SK-N-SH treated with all-trans-retinoic acid at 6 μM for 48 hours (cell line): Measurements from ENCODE around the gene MYNN.

Source experiments
- ATAC-seq: fragments of 200-7000 bp; cut with Tn5 transposase; 3 replicates; pipeline ENCODE4 v1.9.1; 2020; ENCODE audit warnings: mild to moderate bottlenecking, moderate library complexity
- ARNTL ChIP-seq: fragments of 450-650 bp; formaldehyde crosslinking; IDR thresholded peaks from 2 replicates; pipeline ENCODE4 v1.5.0; 2020; ENCODE audit warnings: low read depth, mild to moderate bottlenecking, moderate library complexity, borderline replicate concordance
- BACH2 ChIP-seq: fragments of 250-450 bp; sonication (Bioruptor Pico); IDR thresholded peaks from 2 replicates; pipeline ENCODE4 v1.9.0; 2021; ENCODE audit warnings: mild to moderate bottlenecking, borderline replicate concordance
- CREB5 ChIP-seq: fragments of 250-450 bp; sonication (Bioruptor Pico); IDR thresholded peaks from 2 replicates; pipeline ENCODE4 v1.5.1; 2020; ENCODE audit warnings: low read depth, mild to moderate bottlenecking, moderate library complexity
- CSDC2 ChIP-seq: fragments of 250-450 bp; sonication (Bioruptor Pico); IDR thresholded peaks from 2 replicates; pipeline ENCODE4 v1.5.0; 2020; ENCODE audit warnings: mild to moderate bottlenecking, moderate library complexity
- CSRNP3 ChIP-seq: fragments of 250-450 bp; sonication (Bioruptor Pico); IDR thresholded peaks from 2 replicates; pipeline ENCODE4 v1.5.1; 2021; ENCODE audit warnings: mild to moderate bottlenecking, moderate library complexity
- ESRRG ChIP-seq: fragments of 250-450 bp; sonication (Bioruptor Pico); IDR thresholded peaks from 2 replicates; pipeline ENCODE4 v1.6.1; 2021; ENCODE audit warnings: mild to moderate bottlenecking
- GLIS3 ChIP-seq: fragments of 250-450 bp; sonication (Bioruptor Pico); IDR thresholded peaks from 2 replicates; pipeline ENCODE4 v1.5.0; 2020; ENCODE audit warnings: mild to moderate bottlenecking, moderate library complexity
- ISL1 ChIP-seq: fragments of 250-450 bp; sonication (Bioruptor Pico); IDR thresholded peaks from 2 replicates; pipeline ENCODE4 v2.1.2; 2022; ENCODE audit warnings: mild to moderate bottlenecking, moderate library complexity
- OSR1 ChIP-seq: fragments of 250-450 bp; sonication (Bioruptor Pico); IDR thresholded peaks from 2 replicates; pipeline ENCODE4 v1.8.0; 2022; ENCODE audit warnings: moderate library complexity, mild to moderate bottlenecking, inconsistent platforms
- PATZ1 ChIP-seq: fragments of 250-450 bp; sonication (Bioruptor Pico); IDR thresholded peaks from 2 replicates; pipeline ENCODE4 v1.8.0; 2020; ENCODE audit warnings: mild to moderate bottlenecking, moderate library complexity, borderline replicate concordance
- POU6F1 ChIP-seq: fragments of 250-450 bp; sonication (Bioruptor Pico); IDR thresholded peaks from 2 replicates; pipeline ENCODE4 v1.8.0; 2021; ENCODE audit warnings: low read depth, mild to moderate bottlenecking, moderate library complexity, borderline replicate concordance
- RARB ChIP-seq: fragments of 250-450 bp; sonication (Bioruptor Pico); IDR thresholded peaks from 2 replicates; pipeline ENCODE4 v1.8.0; 2021; ENCODE audit warnings: mild to moderate bottlenecking, moderate library complexity
- SNAI2 ChIP-seq: fragments of 250-450 bp; sonication (Bioruptor Pico); IDR thresholded peaks from 2 replicates; pipeline ENCODE4 v1.5.0; 2020; ENCODE audit warnings: mild to moderate bottlenecking, moderate library complexity
- TCF4 ChIP-seq: fragments of 250-450 bp; sonication (Bioruptor Pico); IDR thresholded peaks from 2 replicates; pipeline ENCODE4 v1.8.0; 2021; ENCODE audit warnings: mild to moderate bottlenecking, moderate library complexity, borderline replicate concordance
- TOX ChIP-seq: fragments of 250-450 bp; sonication (Bioruptor Pico); IDR thresholded peaks from 2 replicates; pipeline ENCODE4 v1.8.0; 2021; ENCODE audit warnings: mild to moderate bottlenecking, moderate library complexity, borderline replicate concordance
- ZC3H10 ChIP-seq: fragments of 250-450 bp; sonication (Bioruptor Pico); IDR thresholded peaks from 2 replicates; pipeline ENCODE4 v1.5.1; 2021; ENCODE audit warnings: mild to moderate bottlenecking, moderate library complexity
- ZFP3 ChIP-seq: fragments of 250-450 bp; sonication (Bioruptor Pico); IDR thresholded peaks from 2 replicates; pipeline ENCODE4 v1.5.0; 2020; ENCODE audit warnings: mild to moderate bottlenecking, moderate library complexity
- ZFP30 ChIP-seq: fragments of 450-650 bp; formaldehyde crosslinking; IDR thresholded peaks from 2 replicates; pipeline ENCODE4 v1.5.0; 2022; ENCODE audit warnings: mild to moderate bottlenecking, moderate library complexity
- ZNF565 ChIP-seq: fragments of 450-650 bp; formaldehyde crosslinking; conservative IDR thresholded peaks from 2 replicates; pipeline ENCODE4 v1.5.0; 2020; ENCODE audit warnings: low read depth, mild to moderate bottlenecking, moderate library complexity
- ZNF70 ChIP-seq: fragments of 450-650 bp; formaldehyde crosslinking; IDR thresholded peaks from 2 replicates; pipeline ENCODE4 v1.5.0; 2020; ENCODE audit warnings: mild to moderate bottlenecking, moderate library complexity

The MYNN gene

GRCh38 chr3:169759256-169759655, 13.9 kb upstream of the MYNN start (continued):
- TF ChIP-seq POU6F1 (CRISPR knock-in tag) (no peak), PATZ1 (CRISPR knock-in tag) (no peak), TCF4 (CRISPR knock-in tag) (no peak), BACH2 (CRISPR knock-in tag) (no peak), ZC3H10 (no peak), CSRNP3 (CRISPR knock-in tag) (no peak), OSR1 (no peak), CSDC2 (no peak), SNAI2 (CRISPR knock-in tag) (no peak), ZFP3 (CRISPR knock-in tag) (no peak)

GRCh38 chr3:169760479-169760878, 12.7 kb upstream of the MYNN start:
- no peak for TF ChIP-seq ZFP3 (CRISPR knock-in tag)
- no peak for TF ChIP-seq ARNTL
- no peak for TF ChIP-seq TOX
- TF ChIP-seq OSR1, result no peak
- TF ChIP-seq ZNF70 (CRISPR knock-in tag), result no peak
- no peak for TF ChIP-seq SNAI2 (CRISPR knock-in tag)
- TF ChIP-seq CSDC2, result no peak
- ATAC-seq, result no peak

GRCh38 chr3:169764312-169764881, 8.8 kb upstream of the MYNN start:
- ATAC-seq, result peak; percentile 32
- TF ChIP-seq ZFP30 (CRISPR knock-in tag) (no peak), BACH2 (CRISPR knock-in tag) (no peak), ZNF565 (CRISPR knock-in tag) (0 out of 2 replicates have a peak, but pooled peaks have one; percentile 18)

GRCh38 chr3:169764882-169765612, 8.1 kb upstream of the MYNN start, which contains the start of gene TERC:
TSS of gene TERC (minus strand) at chr3:169765060.
- TF ChIP-seq SNAI2 (CRISPR knock-in tag), result no peak
- TF ChIP-seq POU6F1 (CRISPR knock-in tag), result no peak
- TF ChIP-seq TOX, result no peak
- TF ChIP-seq RARB (CRISPR knock-in tag), result no peak
- TF ChIP-seq OSR1, result no peak
- TF ChIP-seq CSRNP3 (CRISPR knock-in tag), result peak; percentile 95
- peak; percentile 97 for TF ChIP-seq GLIS3
- TF ChIP-seq ZNF70 (CRISPR knock-in tag), result no peak
- 0 out of 2 replicates have a peak, but pooled peaks have one; percentile 10 for TF ChIP-seq ISL1 (CRISPR knock-in tag)
- TF ChIP-seq ESRRG (CRISPR knock-in tag), result 0 out of 2 replicates have a peak, but pooled peaks have one; percentile 61
- no peak; the same call in 1 of the 2 replicates for TF ChIP-seq TCF4 (CRISPR knock-in tag)
- TF ChIP-seq PATZ1 (CRISPR knock-in tag), result peak; percentile 65; the same call in 1 of the 2 replicates
- TF ChIP-seq CREB5, result peak; percentile 81
- TF ChIP-seq ZNF565 (CRISPR knock-in tag), result no peak
- ATAC-seq, result peak; percentile 87
